HepG2 (cell line): ENCODE measurements around the gene MEGF10. TPM values are rescaled to one million over a fixed set of nuclear protein-coding genes. Genes with fewer than 3 reads are reported as not detected.

ENCODE experiments used
- ATAC-seq: fragments of 200-7000 bp; cut with Tn5 transposase; 3 replicates; pipeline ENCODE4 v1.9.1; 2020; ENCODE audit warnings: mild to moderate bottlenecking, moderate library complexity
- BruUV-seq: library from RNA; stranded (reverse); fragments of 400-500 nt; replicated peaks from 2 replicates; lab custom pipeline; 2021; lab: Mats Ljungman, UMichigan
- CTCF ChIA-PET: fragments of 300-600 bp; formaldehyde crosslinking; extraction: SDS; loops from one replicate; lab custom pipeline; 2021; ENCODE audit warnings: low total read pairs, inconsistent platforms, low intra/inter-chr PET ratio; lab: Yijun Ruan, JAX
- POLR2A ChIA-PET: fragments of 350-600 bp; sonication (Branson Sonifier 250); formaldehyde crosslinking; loops from one replicate; lab custom pipeline; 2020; ENCODE audit warnings: antibody characterized with exemption, inconsistent platforms; lab: Yijun Ruan, JAX
- DNase-seq: peaks from one replicate; pipeline ENCODE4 v3.0.0-alpha.2; 2015; ENCODE audit warnings: low spot score
- FAIRE-seq: peaks from 3 replicates; lab custom pipeline; 2011; peaks lifted over from hg19 to GRCh38; lab: Jason Lieb, UNC
- H2AFZ ChIP-seq: one replicate; pipeline ENCODE4 v1.6.1; 2011; ENCODE audit warnings: low read length, inconsistent platforms
- H3K27ac ChIP-seq: fragments of 300-600 bp; 3 replicates; pipeline ENCODE4 v1.8.0; 2011; ENCODE audit warnings: mixed run types, mild to moderate bottlenecking, mixed read lengths, low read length, inconsistent platforms; ENCODE audit not compliant: insufficient read depth; ENCODE audit errors: extremely low read length
- H3K27me3 ChIP-seq, 2 experiments: fragments of 200-600 bp in 1 of 2; 2 replicates in 1 of 2; 3 replicates in 1 of 2; pipeline versions ENCODE4 v1.6.0 to v1.8.0; 2011; ENCODE audit warnings: low read length in 2 of 2, mild to moderate bottlenecking in 2 of 2, moderate library complexity in 2 of 2, inconsistent platforms in 1 of 2; ENCODE audit not compliant: insufficient read depth in 2 of 2, control insufficient read depth in 1 of 2
- H3K36me3 ChIP-seq, 2 experiments: fragments of 200-600 bp in 1 of 2; replicated peaks in 1 of 2; 2 replicates in 1 of 2; 3 replicates in 1 of 2; pipeline versions ENCODE4 v1.5.1 to v1.8.0; 2011; ENCODE audit warnings: low read length in 2 of 2, inconsistent platforms in 1 of 2; ENCODE audit not compliant: insufficient read depth in 2 of 2, control insufficient read depth in 1 of 2
- H3K4me1 ChIP-seq: 2 replicates; pipeline ENCODE4 v1.5.1; 2012; ENCODE audit warnings: low read length, inconsistent platforms; ENCODE audit not compliant: insufficient read depth
- H3K4me2 ChIP-seq: 2 replicates; pipeline ENCODE4 v1.6.0; 2011; ENCODE audit warnings: low read depth, low read length, inconsistent platforms
- H3K4me3 ChIP-seq, 3 experiments: fragments of 200-600 bp in 1 of 3; sonication (generic), shearing (Covaris generic) in 1 of 3; replicated peaks in 1 of 3; 2 replicates each; pipeline ENCODE4 v1.5.1; 2011 to 2016; ENCODE audit warnings: low read length in 3 of 3, inconsistent platforms in 2 of 3, low read depth in 2 of 3, mild to moderate bottlenecking in 2 of 3, control low read depth in 1 of 3, mixed read lengths in 1 of 3; ENCODE audit not compliant: insufficient read depth in 1 of 3
- H3K79me2 ChIP-seq: one replicate; pipeline ENCODE4 v1.6.1; 2011; ENCODE audit warnings: low read length, inconsistent platforms; ENCODE audit not compliant: insufficient read depth
- H3K9ac ChIP-seq: 2 replicates; pipeline ENCODE4 v1.6.0; 2011; ENCODE audit warnings: mild to moderate bottlenecking, low read depth, low read length, inconsistent platforms; ENCODE audit not compliant: insufficient read depth
- H3K9me3 ChIP-seq: 2 replicates; pipeline ENCODE4 v1.5.1; 2012; ENCODE audit warnings: mild to moderate bottlenecking, low read length
- H4K20me1 ChIP-seq: 2 replicates; pipeline ENCODE4 v1.6.0; 2011; ENCODE audit warnings: inconsistent platforms, mild to moderate bottlenecking, low read length, moderate library complexity; ENCODE audit not compliant: insufficient read depth
- BRD4 ChIP-seq: sonication (generic); formaldehyde crosslinking; IDR thresholded peaks from 2 replicates; pipeline ENCODE4 v1.4.0; 2020; ENCODE audit warnings: missing genetic modification reagents
- CBX2 ChIP-seq, 2 experiments: fragments of 200-600 bp in 1 of 2; sonication (generic); formaldehyde crosslinking in 1 of 2; IDR thresholded peaks; 2 replicates each; pipeline versions ENCODE4 v1.7.0 to v1.8.1; 2018 to 2022; ENCODE audit warnings: low read depth in 2 of 2, low read length in 1 of 2, mild to moderate bottlenecking in 1 of 2, missing genetic modification reagents in 1 of 2
- CERS6 ChIP-seq: sonication (generic); formaldehyde crosslinking; IDR thresholded peaks from 2 replicates; pipeline ENCODE4 v1.5.0; 2020; ENCODE audit warnings: missing genetic modification reagents
- CREM ChIP-seq, 2 experiments: sonication (generic) in 1 of 2; formaldehyde crosslinking in 1 of 2; IDR thresholded peaks; 2 replicates each; pipeline versions ENCODE4 v1.4.0 to v1.6.1; 2016 to 2020; ENCODE audit warnings: antibody characterized with exemption in 1 of 2, mild to moderate bottlenecking in 1 of 2, missing genetic modification reagents in 1 of 2
- FOXA3 ChIP-seq: IDR thresholded peaks from 2 replicates; pipeline ENCODE4 v1.6.1; 2016; ENCODE audit warnings: missing genetic modification reagents, missing compliant biosample characterization
- MIXL1 ChIP-seq: IDR thresholded peaks from 2 replicates; pipeline ENCODE4 v1.6.1; 2016
- PRPF4 ChIP-seq: fragments of 200-400 bp; formaldehyde crosslinking; IDR thresholded peaks from 2 replicates; pipeline ENCODE4 v1.6.1; 2016; ENCODE audit warnings: low read length, low read depth; ENCODE audit not compliant: poor library complexity, severe bottlenecking
- SETDB1 ChIP-seq: sonication (generic); formaldehyde crosslinking; IDR thresholded peaks from 2 replicates; pipeline ENCODE4 v1.5.1; 2020; ENCODE audit warnings: missing genetic modification reagents, mild to moderate bottlenecking, borderline replicate concordance
- TOPORS ChIP-seq: sonication (generic); formaldehyde crosslinking; IDR thresholded peaks from 2 replicates; pipeline ENCODE4 v1.8.0; 2023; ENCODE audit warnings: mild to moderate bottlenecking, missing genetic modification reagents
- ZFAT ChIP-seq: sonication (generic); formaldehyde crosslinking; conservative IDR thresholded peaks from 2 replicates; pipeline ENCODE4 v1.8.1; 2023; ENCODE audit warnings: missing genetic modification reagents, inconsistent platforms
- ZKSCAN5 ChIP-seq: sonication (generic); formaldehyde crosslinking; IDR thresholded peaks from 2 replicates; pipeline ENCODE4 v1.5.1; 2020; ENCODE audit warnings: mild to moderate bottlenecking, missing genetic modification reagents
- ZNF207 ChIP-seq: fragments of 450-650 bp; IDR thresholded peaks from 2 replicates; pipeline ENCODE4 v1.6.1; 2016; ENCODE audit warnings: antibody characterized with exemption, borderline replicate concordance
- ZNF564 ChIP-seq: sonication (generic); formaldehyde crosslinking; IDR thresholded peaks from 2 replicates; pipeline ENCODE4 v1.8.1; 2023; ENCODE audit warnings: mild to moderate bottlenecking, missing genetic modification reagents
- ZNF629 ChIP-seq: sonication (generic); formaldehyde crosslinking; conservative IDR thresholded peaks from 2 replicates; pipeline ENCODE4 v1.5.0; 2020; ENCODE audit warnings: missing genetic modification reagents
- ZNF691 ChIP-seq: sonication (generic); formaldehyde crosslinking; IDR thresholded peaks from 2 replicates; pipeline ENCODE4 v1.4.0; 2020; ENCODE audit warnings: missing genetic modification reagents, low read depth, mild to moderate bottlenecking, borderline replicate concordance
- ZNF879 ChIP-seq: sonication (generic); formaldehyde crosslinking; IDR thresholded peaks from 2 replicates; pipeline ENCODE4 v1.8.1; 2023; ENCODE audit warnings: missing genetic modification reagents
- WGBS: methylation state at CpG from one replicate; pipeline ENCODE4 v1.1.6; 2017; ENCODE audit warnings: low lambda C conversion rate; 5-methylcytosine and 5-hydroxymethylcytosine counted together
- in situ Hi-C: cut with HindIII; loops from 2 replicates; pipeline ENCODE4 v1.10.0; 2017; ENCODE audit warnings: low pct_unique_long_range_greater_than_20kb; ENCODE audit not compliant: extremely low pct_ligation_motif_present
- intact Hi-C: fragments of 100-400 bp; cut with micrococcal nuclease; formaldehyde crosslinking; loops from one replicate; pipeline ENCODE4 v1.10.0; 2022; ENCODE audit not compliant: unreplicated experiment
- polyA plus RNA-seq, 8 experiments: library from polyadenylated mRNA; depleted of rRNA in 3 of 8; stranded (reverse) in 7 of 8; unstranded in 1 of 8; fragments of >200 nt; fragmentation: Illumina TruSeq in 4 of 8; extraction: Trizol in 4 of 8; gene quantifications; 2 replicates each; pipeline versions ENCODE4 v1.2.1 to v1.2.3, GENCODE V29; 2011 to 2016; ENCODE audit warnings: low read depth in 4 of 8, missing spikeins in 1 of 8, mixed read lengths in 1 of 8; ENCODE audit not compliant: insufficient read depth in 1 of 8
- total RNA-seq, 5 experiments: library from RNA; depleted of rRNA; stranded (reverse); fragments of >200 nt; fragmentation: Illumina TruSeq; extraction: Trizol; gene quantifications; 2 replicates each; pipeline ENCODE4 v1.2.3, GENCODE V29; 2016; ENCODE audit warnings: low read depth in 1 of 5
- TF ChIP-seq, protein P1 (sequence below): sonication (generic); formaldehyde crosslinking; IDR thresholded peaks from 2 replicates; pipeline ENCODE4 v1.8.1; 2023; ENCODE audit warnings: missing genetic modification reagents, inconsistent platforms, borderline replicate concordance
- TF ChIP-seq, protein P2 (sequence below): sonication (generic); formaldehyde crosslinking; IDR thresholded peaks from 2 replicates; pipeline ENCODE4 v1.5.1; 2020; ENCODE audit warnings: mild to moderate bottlenecking, missing genetic modification reagents, moderate library complexity

Gene MEGF10
- total and polyA plus RNA-seq, 2 of the 13 experiments (the other 11 are each of a cell fraction or from before 2014, with no cell fraction given): not detected

DNA sequence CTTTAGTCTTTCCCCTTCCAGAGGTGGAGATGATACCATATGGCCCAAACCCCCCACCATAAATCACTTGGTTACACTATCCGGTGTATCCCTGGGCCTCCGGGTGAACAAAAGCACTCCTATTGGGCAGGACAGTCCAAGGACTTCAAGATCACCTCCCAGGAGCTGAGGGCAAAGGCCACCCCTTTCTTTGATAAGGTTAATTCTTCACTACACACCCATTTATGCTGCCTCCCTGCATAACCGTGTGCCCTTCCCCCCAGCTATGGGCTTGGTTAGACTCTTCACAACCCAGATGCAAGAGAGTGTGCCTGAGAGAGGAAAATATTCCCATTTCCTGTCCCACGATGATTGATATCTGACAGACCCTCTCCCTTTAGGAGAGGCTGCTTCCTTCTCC lies 162.0 kb downstream of the MEGF10 start (continued):
- TF ChIP-seq, protein P1, sequence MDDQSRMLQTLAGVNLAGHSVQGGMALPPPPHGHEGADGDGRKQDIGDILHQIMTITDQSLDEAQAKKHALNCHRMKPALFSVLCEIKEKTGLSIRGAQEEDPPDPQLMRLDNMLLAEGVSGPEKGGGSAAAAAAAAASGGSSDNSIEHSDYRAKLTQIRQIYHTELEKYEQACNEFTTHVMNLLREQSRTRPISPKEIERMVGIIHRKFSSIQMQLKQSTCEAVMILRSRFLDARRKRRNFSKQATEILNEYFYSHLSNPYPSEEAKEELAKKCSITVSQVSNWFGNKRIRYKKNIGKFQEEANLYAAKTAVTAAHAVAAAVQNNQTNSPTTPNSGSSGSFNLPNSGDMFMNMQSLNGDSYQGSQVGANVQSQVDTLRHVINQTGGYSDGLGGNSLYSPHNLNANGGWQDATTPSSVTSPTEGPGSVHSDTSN (CRISPR knock-in tag): no peak
- TF ChIP-seq MIXL1 (CRISPR knock-in tag): no peak
- no peak for TF ChIP-seq ZNF629 (CRISPR knock-in tag)
- TF ChIP-seq ZNF207: no peak
- TF ChIP-seq, all 625 proteins: peak for 0

- Histone ChIP-seq H3K4me1 (no peaks in the 10 kb centered on the region), H4K20me1 (no peaks in the 10 kb centered on the region), H3K9me3 (no peaks in the 10 kb centered on the region), H3K27me3 (no peaks in the 10 kb centered on the region), H3K36me3 (no peaks in the 10 kb centered on the region), H3K9ac (no peak overlapping the region), H2AFZ (no peak overlapping the region), H3K27ac (no peak overlapping the region), H3K4me2 (no peak overlapping the region), H3K4me3 (no peak overlapping the region), H3K79me2 (no peaks in the 10 kb centered on the region)
- FAIRE-seq (no peak), DNase-seq (no peak), ATAC-seq (no peak)
- intact Hi-C loops (no loop called here), in situ Hi-C loops (no loop called here)
- no TSS peak for BruUV-seq
- CTCF ChIA-PET: no interaction called here
- WGBS: 1% methylated on average over 2 of the region's 2 CpGs
- POLR2A ChIA-PET: no interaction called here
- TF ChIP-seq ZNF691 (CRISPR knock-in tag) (no peak), BRD4 (CRISPR knock-in tag) (no peak), ZKSCAN5 (CRISPR knock-in tag) (no peak), ZNF564 (CRISPR knock-in tag) (no peak), CREM (IDR thresholded peaks at IDR 0.05) (no peak), CREM (CRISPR knock-in tag; IDR thresholded peaks at IDR 0.05) (no peak), CERS6 (CRISPR knock-in tag) (no peak), ZNF879 (no peak), CBX2 (IDR thresholded peaks at IDR 0.05; ENCODE audit: low read depth, low read length) (no peak), CBX2 (CRISPR knock-in tag; IDR thresholded peaks at IDR 0.05; ENCODE audit: low read depth) (no peak), SETDB1 (CRISPR knock-in tag) (no peak), ZFAT (no peak), FOXA3 (CRISPR knock-in tag) (no peak), TOPORS (CRISPR knock-in tag) (no peak), PRPF4 (no peak)
- TF ChIP-seq, protein P2, sequence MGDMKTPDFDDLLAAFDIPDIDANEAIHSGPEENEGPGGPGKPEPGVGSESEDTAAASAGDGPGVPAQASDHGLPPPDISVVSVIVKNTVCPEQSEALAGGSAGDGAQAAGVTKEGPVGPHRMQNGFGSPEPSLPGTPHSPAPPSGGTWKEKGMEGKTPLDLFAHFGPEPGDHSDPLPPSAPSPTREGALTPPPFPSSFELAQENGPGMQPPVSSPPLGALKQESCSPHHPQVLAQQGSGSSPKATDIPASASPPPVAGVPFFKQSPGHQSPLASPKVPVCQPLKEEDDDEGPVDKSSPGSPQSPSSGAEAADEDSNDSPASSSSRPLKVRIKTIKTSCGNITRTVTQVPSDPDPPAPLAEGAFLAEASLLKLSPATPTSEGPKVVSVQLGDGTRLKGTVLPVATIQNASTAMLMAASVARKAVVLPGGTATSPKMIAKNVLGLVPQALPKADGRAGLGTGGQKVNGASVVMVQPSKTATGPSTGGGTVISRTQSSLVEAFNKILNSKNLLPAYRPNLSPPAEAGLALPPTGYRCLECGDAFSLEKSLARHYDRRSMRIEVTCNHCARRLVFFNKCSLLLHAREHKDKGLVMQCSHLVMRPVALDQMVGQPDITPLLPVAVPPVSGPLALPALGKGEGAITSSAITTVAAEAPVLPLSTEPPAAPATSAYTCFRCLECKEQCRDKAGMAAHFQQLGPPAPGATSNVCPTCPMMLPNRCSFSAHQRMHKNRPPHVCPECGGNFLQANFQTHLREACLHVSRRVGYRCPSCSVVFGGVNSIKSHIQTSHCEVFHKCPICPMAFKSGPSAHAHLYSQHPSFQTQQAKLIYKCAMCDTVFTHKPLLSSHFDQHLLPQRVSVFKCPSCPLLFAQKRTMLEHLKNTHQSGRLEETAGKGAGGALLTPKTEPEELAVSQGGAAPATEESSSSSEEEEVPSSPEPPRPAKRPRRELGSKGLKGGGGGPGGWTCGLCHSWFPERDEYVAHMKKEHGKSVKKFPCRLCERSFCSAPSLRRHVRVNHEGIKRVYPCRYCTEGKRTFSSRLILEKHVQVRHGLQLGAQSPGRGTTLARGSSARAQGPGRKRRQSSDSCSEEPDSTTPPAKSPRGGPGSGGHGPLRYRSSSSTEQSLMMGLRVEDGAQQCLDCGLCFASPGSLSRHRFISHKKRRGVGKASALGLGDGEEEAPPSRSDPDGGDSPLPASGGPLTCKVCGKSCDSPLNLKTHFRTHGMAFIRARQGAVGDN (CRISPR knock-in tag): no peak
Measured at GRCh38 chr5:127471211-127471610, 180.6 kb downstream of the MEGF10 start.
